HPDE6-E6E7 (cell line): ENCODE measurements around the gene HEATR3.

ENCODE experiments used
- DNase-seq: peaks from one replicate; pipeline ENCODE4 v3.0.0; 2011; ENCODE audit warnings: missing footprints; ENCODE audit errors: extremely low spot score

The HEATR3 gene

GRCh38 chr16:50058091-50058771 is 7.5 kb upstream of the HEATR3 start:
- no peak for DNase-seq

GRCh38 chr16:50059111-50059510 is 6.7 kb upstream of the HEATR3 start:
- DNase-seq, result no peak

- no peak for DNase-seq
Observed at GRCh38 chr16:50059669-50060068, 6.1 kb upstream of the HEATR3 start.

GRCh38 chr16:50061326-50061725 is 4.4 kb upstream of the HEATR3 start:
- DNase-seq, result no peak

- no peak for DNase-seq
Observed at GRCh38 chr16:50065241-50065623, 538 bp upstream of the HEATR3 start.

GRCh38 chr16:50066482-50067289 is 916 bp downstream of the HEATR3 start:
- DNase-seq, result no peak

GRCh38 chr16:50067290-50067853 is 1.6 kb downstream of the HEATR3 start:
- no peak for DNase-seq

GRCh38 chr16:50068550-50068949 is 2.8 kb downstream of the HEATR3 start:
- no peak for DNase-seq

GRCh38 chr16:50069060-50069459 is 3.3 kb downstream of the HEATR3 start:
- DNase-seq, result no peak

- no peak for DNase-seq
Observed at GRCh38 chr16:50071075-50071671, 5.4 kb downstream of the HEATR3 start.

GRCh38 chr16:50072730-50073129 is 7.0 kb downstream of the HEATR3 start:
- no peak for DNase-seq

GRCh38 chr16:50079397-50080140 is 13.8 kb downstream of the HEATR3 start:
- no peak for DNase-seq

GRCh38 chr16:50081428-50082018 is 15.8 kb downstream of the HEATR3 start:
- no peak for DNase-seq

GRCh38 chr16:50083996-50084395 is 18.2 kb downstream of the HEATR3 start:
- no peak for DNase-seq

- DNase-seq, result no peak
Observed at GRCh38 chr16:50086176-50086575, 20.4 kb downstream of the HEATR3 start.

GRCh38 chr16:50088302-50088701 is 22.5 kb downstream of the HEATR3 start:
- DNase-seq, result peak; percentile 10

GRCh38 chr16:50092891-50093290 is 27.1 kb downstream of the HEATR3 start:
- no peak for DNase-seq

GRCh38 chr16:50093607-50094539 is 28.1 kb downstream of the HEATR3 start:
- no peak for DNase-seq

- no peak for DNase-seq
Observed at GRCh38 chr16:50096791-50097190, 31.0 kb downstream of the HEATR3 start.

GRCh38 chr16:50099957-50100648 is 34.3 kb downstream of the HEATR3 start:
- DNase-seq, result peak; percentile 60
